Measurements from ENCODE around the gene LAMTOR1. TPM values are rescaled to one million over a fixed set of nuclear protein-coding genes. Genes with fewer than 3 reads are reported as not detected.

The LAMTOR1 gene
- total and polyA plus RNA-seq, 2 donors (not counting 1 experiment from before 2014, with no cell fraction given): 71.0 to 104 TPM

- Histone ChIP-seq H3K4me2 (replicated peaks; ENCODE audit: low read depth, low read length, poor library complexity, severe bottlenecking) (no peak overlapping the region), H3K36me3 (replicated peaks in 1 of 2; ENCODE audit: control extremely low read depth in 1 of 2, control insufficient read depth in 1 of 2, extremely low read depth in 1 of 2, insufficient read depth in 2 of 2, low read length in 1 of 2) (peaks cover 0 to 21% of the 10 kb centered on the region in 2 experiments), H3K9ac (ENCODE audit: low read length) (no peak overlapping the region), H3K4me1 (ENCODE audit: control insufficient read depth in 2 of 2, insufficient read depth in 2 of 2, low read length in 2 of 2) (peaks cover 5 to 18% of the 10 kb centered on the region in 2 donors), H2AFZ (ENCODE audit: insufficient read depth, low read depth, low read length, poor library complexity, severe bottlenecking) (no peak overlapping the region), H3K79me2 (ENCODE audit: control insufficient read depth, insufficient read depth, low read length) (no peaks in the 10 kb centered on the region), H3K4me3 (ENCODE audit: control extremely low read depth in 1 of 5, extremely low read depth in 1 of 5, insufficient read depth in 1 of 5, low read depth in 2 of 5, low read length in 4 of 5) (no peak overlapping the region), H4K20me1 (ENCODE audit: control insufficient read depth, insufficient read depth, low read length, poor library complexity, severe bottlenecking) (no peaks in the 10 kb centered on the region), H3K9me3 (ENCODE audit: control extremely low read depth in 1 of 3, control insufficient read depth in 2 of 3, insufficient read depth in 1 of 3, low read length in 2 of 3) (no peaks in the 10 kb centered on the region), H3K27me3 (replicated peaks in 1 of 4; ENCODE audit: control extremely low read depth in 1 of 4, control insufficient read depth in 3 of 4, insufficient read depth in 4 of 4, low read length in 3 of 4) (no peaks in the 10 kb centered on the region), H3K27ac (ENCODE audit: low read length in 2 of 2) (no peak overlapping the region)
- TF ChIP-seq EZH2 (IDR thresholded peaks at IDR 0.05; ENCODE audit: borderline replicate concordance, insufficient read depth, low read depth, low read length, poor library complexity, severe bottlenecking) (no peak), CTCF (IDR thresholded peaks at IDR 0.05) (no peak)
- Mint-ChIP-seq H3K27me3 (no peaks in the 10 kb centered on the region), H3K27ac (no peak overlapping the region), H3K9me3 (ENCODE audit: insufficient read depth) (no peaks in the 10 kb centered on the region), H3K4me3 (no peak overlapping the region), H3K4me1 (peaks cover 13% of the 10 kb centered on the region)
- ATAC-seq (ENCODE audit: low read depth) (no peak), DNase-seq (no peak)
- POLR2A ChIA-PET: interaction anchor here (0.7 kb wide), 1 partner anchor 46 kb away, joined by 4 read pairs; no protein-coding TSS in a partner anchor
- no CpG with 5 or more reads among the region's 3 CpGs for WGBS (ENCODE audit: insufficient coverage)
- intact Hi-C loops (cut with micrococcal nuclease): no loop called here
- CTCF ChIA-PET: interaction anchor here (1.1 to 4.6 kb wide), 4 partner anchors 9 to 345 kb away, joined by 3 to 49 read pairs (median 4); no protein-coding TSS in a partner anchor
Measured at GRCh38 chr11:72085621-72086351, 17.3 kb downstream of the LAMTOR1 start.

- Mint-ChIP-seq H3K27ac (no peak overlapping the region), H3K9me3 (ENCODE audit: insufficient read depth) (no peaks in the 10 kb centered on the region), H3K27me3 (no peaks in the 10 kb centered on the region), H3K4me1 (peaks cover 20% of the 10 kb centered on the region), H3K4me3 (no peak overlapping the region)
- Histone ChIP-seq H3K36me3 (replicated peaks in 1 of 2; ENCODE audit: control extremely low read depth in 1 of 2, control insufficient read depth in 1 of 2, extremely low read depth in 1 of 2, insufficient read depth in 2 of 2, low read length in 1 of 2) (peaks cover 0 to 19% of the 10 kb centered on the region in 2 experiments), H3K27me3 (replicated peaks in 1 of 4; ENCODE audit: control extremely low read depth in 1 of 4, control insufficient read depth in 3 of 4, insufficient read depth in 4 of 4, low read length in 3 of 4) (no peaks in the 10 kb centered on the region), H3K9ac (ENCODE audit: low read length) (no peak overlapping the region), H4K20me1 (ENCODE audit: control insufficient read depth, insufficient read depth, low read length, poor library complexity, severe bottlenecking) (no peaks in the 10 kb centered on the region), H3K4me3 (ENCODE audit: control extremely low read depth in 1 of 5, extremely low read depth in 1 of 5, insufficient read depth in 1 of 5, low read depth in 2 of 5, low read length in 4 of 5) (no peak overlapping the region), H3K27ac (ENCODE audit: low read length in 2 of 2) (no peak overlapping the region), H3K79me2 (ENCODE audit: control insufficient read depth, insufficient read depth, low read length) (no peaks in the 10 kb centered on the region), H3K4me2 (replicated peaks; ENCODE audit: low read depth, low read length, poor library complexity, severe bottlenecking) (no peak overlapping the region), H3K4me1 (ENCODE audit: control insufficient read depth in 2 of 2, insufficient read depth in 2 of 2, low read length in 2 of 2) (peaks cover 5 to 18% of the 10 kb centered on the region in 2 donors), H3K9me3 (ENCODE audit: control extremely low read depth in 1 of 3, control insufficient read depth in 2 of 3, insufficient read depth in 1 of 3, low read length in 2 of 3) (no peaks in the 10 kb centered on the region), H2AFZ (ENCODE audit: insufficient read depth, low read depth, low read length, poor library complexity, severe bottlenecking) (no peak overlapping the region)
- ATAC-seq (ENCODE audit: low read depth): no peak
- ChIA-PET POLR2A (no interaction called here), CTCF (interaction anchor here (1.5 to 4.6 kb wide), 2 partner anchors 60 to 346 kb away, joined by 4 to 49 read pairs; no protein-coding TSS in a partner anchor)
- TF ChIP-seq EZH2 (IDR thresholded peaks at IDR 0.05; ENCODE audit: borderline replicate concordance, insufficient read depth, low read depth, low read length, poor library complexity, severe bottlenecking): no peak
- no peak for TF ChIP-seq CTCF (IDR thresholded peaks at IDR 0.05)
- intact Hi-C loops (cut with micrococcal nuclease): no loop called here
- WGBS (ENCODE audit: insufficient coverage): 100% methylated on average over 1 of the region's 1 CpG
- DNase-seq: no peak
Measured at GRCh38 chr11:72084965-72085364, 18.1 kb downstream of the LAMTOR1 start.

Data from B cell (primary cell).